Ecto neural progenitor cell (in vitro differentiated cells): ENCODE measurements around the gene CELSR3.

Experiments
- DNase-seq: peaks from one replicate; pipeline ENCODE4 v3.0.0-alpha.2; 2018; ENCODE audit warnings: low spot score

The CELSR3 gene, protein sequence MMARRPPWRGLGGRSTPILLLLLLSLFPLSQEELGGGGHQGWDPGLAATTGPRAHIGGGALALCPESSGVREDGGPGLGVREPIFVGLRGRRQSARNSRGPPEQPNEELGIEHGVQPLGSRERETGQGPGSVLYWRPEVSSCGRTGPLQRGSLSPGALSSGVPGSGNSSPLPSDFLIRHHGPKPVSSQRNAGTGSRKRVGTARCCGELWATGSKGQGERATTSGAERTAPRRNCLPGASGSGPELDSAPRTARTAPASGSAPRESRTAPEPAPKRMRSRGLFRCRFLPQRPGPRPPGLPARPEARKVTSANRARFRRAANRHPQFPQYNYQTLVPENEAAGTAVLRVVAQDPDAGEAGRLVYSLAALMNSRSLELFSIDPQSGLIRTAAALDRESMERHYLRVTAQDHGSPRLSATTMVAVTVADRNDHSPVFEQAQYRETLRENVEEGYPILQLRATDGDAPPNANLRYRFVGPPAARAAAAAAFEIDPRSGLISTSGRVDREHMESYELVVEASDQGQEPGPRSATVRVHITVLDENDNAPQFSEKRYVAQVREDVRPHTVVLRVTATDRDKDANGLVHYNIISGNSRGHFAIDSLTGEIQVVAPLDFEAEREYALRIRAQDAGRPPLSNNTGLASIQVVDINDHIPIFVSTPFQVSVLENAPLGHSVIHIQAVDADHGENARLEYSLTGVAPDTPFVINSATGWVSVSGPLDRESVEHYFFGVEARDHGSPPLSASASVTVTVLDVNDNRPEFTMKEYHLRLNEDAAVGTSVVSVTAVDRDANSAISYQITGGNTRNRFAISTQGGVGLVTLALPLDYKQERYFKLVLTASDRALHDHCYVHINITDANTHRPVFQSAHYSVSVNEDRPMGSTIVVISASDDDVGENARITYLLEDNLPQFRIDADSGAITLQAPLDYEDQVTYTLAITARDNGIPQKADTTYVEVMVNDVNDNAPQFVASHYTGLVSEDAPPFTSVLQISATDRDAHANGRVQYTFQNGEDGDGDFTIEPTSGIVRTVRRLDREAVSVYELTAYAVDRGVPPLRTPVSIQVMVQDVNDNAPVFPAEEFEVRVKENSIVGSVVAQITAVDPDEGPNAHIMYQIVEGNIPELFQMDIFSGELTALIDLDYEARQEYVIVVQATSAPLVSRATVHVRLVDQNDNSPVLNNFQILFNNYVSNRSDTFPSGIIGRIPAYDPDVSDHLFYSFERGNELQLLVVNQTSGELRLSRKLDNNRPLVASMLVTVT (N-terminal part only)

DNA sequence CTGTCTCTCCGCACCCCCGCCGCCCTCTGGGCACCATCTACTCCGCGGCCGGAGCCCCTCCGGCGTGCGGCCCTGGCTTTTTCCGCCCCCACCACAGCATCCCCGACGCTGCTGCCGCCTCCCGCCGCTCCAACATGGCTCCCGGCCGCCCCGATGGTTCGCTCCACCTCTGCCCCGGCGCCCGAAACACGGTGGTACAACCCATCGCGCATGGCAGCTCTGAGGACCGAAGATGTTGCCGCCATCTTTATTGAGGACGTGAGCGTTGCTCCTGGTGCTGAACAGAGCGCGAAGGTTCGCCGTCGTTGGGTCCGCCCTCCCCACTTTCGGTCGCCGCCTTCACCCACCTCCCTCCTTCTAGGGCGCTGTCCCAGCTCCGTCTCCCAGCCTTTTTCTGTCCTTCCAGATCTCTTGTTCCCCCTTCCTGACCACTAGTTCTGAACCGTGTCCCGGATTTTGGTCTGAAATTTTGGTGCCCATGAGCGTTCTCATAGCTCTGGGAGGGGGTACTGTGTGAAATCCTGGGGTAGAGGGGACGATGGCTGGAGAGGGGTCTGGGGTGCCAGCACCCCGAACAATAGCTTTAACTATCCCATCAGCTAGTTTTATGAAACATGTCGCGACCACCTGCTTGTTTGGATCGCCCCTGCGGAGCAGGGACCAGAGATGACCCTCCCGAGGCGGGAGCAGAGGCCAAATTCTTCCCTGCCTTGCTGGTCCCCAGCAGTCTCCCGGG is at the start of gene CELSR3:
Gene CELSR3, minus strand, starts transcription at position 134 of the 736 bp plus-strand sequence. CDS start 252 bp downstream, outside the sequence.
- peak; percentile 89 for DNase-seq

DNA sequence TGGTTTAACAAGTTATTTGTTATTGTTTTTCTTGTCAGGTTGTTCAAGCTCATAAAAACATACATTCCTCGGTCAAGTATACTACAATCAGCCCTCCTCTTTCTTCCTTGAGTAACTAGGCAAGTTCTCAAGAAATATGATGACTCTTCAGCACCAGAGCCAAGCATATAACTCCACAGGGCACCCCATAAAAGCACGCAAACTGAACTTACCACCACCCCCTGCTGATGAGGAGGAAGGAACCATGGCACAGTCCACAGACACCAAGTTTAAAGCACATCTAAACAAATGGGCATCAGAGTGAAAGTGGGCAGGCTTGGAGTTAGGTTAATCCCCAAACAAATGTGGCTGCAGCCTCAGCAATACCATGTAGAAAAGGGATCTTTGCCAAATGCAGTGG is 49.0 kb upstream of the CELSR3 start:
- DNase-seq: no peak

DNA sequence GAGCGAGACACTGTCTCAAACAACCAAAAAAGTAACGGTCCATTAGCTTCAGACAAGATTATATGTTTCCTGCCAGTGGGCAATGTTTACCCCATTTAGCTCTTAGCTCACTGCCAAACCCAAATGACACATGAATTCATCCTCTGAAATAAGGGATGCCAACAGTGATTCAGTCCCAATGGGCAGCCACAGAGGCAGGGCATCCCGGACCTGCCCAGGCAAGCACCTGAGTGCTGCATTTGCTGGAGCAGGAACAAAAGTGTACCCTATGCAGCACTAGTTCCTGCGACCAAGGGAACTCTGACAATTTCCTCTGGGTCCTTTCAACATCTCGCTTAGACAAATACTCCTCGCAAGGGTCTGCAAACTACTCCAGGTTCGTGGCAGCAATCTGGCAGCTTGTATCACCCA is 46.4 kb upstream of the CELSR3 start:
- DNase-seq: no peak

DNA sequence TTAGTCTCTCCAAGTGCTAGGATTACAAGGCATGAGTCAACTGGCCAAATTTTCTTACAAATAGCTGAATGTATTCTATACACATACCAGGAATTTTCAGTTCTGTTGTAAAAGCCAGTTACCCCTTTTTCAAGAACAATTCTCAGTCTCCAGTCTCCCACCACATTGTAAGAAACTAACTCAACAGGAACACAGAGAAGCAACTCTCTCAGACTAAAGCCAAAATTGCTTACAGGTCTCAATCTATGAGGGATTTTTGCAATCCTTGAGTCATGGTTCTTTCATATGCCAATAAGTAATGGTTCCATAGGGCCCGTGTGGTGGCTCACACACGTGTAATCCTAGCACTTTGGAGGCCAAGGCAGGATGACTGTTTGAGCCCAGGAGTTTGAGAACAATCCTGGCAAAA is 45.8 kb upstream of the CELSR3 start:
- DNase-seq: no peak

DNA sequence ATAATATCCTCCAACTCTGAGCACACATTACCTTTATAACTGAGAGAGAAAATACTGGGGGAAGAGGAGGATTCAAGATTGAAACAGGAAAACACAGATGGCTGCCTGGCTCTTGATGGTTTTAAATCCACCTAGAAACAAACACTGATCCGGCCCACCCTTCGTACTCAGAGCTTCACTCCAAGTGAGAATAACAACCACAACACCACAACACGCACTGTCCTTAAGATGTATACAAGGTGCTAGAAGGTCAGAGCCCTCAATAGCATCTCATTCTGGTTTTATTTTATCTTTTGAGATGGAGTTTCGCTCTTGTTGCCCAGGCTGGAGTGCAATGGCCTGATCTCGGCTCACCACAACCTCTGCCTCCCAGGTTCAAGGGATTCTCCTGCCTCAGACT is 44.5 kb upstream of the CELSR3 start:
- DNase-seq: no peak

DNA sequence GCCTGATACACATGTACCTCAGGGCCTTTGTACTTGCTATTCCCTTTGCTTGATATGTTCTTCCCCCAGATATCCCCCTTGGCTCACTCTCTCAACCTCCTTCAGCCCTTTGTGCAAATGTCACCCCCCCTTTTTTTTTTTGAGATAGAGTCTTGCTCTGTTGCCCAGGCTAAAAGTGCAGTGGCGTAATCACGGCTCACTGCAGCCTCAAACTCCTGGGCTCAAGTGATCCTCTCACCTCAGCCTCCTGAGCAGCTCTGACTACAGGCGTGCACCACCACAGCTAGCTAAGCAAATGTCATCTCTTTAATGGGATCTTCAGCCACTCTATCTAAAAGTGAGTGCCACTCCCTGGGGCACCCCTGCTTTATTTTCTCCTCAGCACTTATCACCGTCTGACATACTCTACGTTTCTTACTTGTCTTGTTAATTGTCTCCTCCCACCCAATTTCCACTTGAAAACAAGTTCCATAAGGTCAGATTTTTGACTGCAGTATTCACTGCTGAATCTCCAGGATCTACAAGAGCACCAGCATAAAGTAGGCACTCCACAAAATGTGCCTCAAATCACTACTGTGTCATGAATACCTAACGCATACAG is 39.7 kb upstream of the CELSR3 start:
- DNase-seq: no peak

DNA sequence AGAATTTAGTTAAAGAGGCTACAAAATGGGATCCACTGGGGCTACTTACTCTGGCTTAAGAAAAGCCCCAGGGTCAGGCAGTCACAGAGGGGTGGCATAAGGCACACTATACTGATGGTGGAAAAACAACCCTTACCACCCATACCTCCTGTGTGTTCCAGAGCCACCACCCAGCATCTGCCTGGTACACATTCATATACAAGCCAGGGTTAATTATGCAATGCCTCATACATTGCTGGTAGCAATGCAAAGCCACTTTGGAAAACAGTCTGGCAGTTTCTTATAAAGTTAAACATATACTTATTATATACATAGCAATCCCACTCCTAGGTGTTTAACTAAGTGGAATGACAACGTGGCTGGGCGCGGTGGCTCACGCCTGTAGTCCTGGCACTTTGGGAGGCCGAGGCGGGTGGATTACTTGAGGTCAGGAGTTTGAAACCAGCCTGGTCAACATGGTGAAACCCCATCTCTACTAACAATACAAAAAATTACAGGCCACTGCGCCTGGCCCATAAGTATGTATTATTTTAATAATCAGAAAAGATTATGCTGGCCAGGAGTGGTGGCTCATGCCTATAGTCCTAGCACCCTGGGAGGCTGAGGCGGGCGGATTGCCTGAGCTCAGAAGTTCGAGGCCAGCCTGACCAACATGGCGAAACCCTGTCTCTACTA is 38.2 kb upstream of the CELSR3 start:
- DNase-seq: no peak

DNA sequence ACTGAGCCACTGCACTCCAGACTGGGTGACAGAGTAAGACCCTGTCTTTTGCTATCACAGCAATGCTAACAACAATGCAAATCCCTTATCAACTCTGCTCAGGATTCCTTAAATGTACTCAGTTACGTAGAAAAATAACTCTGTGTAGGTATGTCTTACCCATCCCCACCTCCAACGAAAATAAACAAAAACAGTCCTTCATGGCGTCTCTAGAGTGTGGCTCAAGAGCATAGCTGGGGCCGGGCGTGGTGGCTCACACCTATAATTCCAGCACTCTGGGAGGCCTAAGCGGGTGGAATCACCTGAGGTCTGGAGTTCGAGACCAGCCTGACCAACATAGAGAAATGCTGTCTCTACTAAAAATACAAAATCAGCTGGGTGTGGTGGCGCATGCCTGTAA is 36.2 kb upstream of the CELSR3 start:
- DNase-seq: no peak

DNA sequence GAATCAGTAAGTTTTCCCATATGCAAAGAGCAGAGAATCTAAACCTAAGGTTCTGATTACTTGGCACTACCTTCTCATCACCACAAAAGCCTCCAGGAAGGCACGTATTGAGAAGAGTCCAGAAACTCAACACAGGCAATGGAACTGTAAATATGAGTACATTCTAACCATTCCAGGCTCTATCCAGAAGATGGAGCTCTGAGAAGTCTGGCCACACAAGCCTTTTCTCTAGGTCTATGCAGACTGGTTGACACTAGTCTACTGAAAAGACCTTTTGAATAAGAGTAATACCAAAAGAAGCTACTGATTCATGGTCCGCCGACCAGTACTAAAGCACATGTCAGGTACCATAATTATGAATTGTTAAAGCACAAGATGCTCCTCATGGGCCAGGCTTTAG is 35.3 kb upstream of the CELSR3 start:
- DNase-seq: no peak

DNA sequence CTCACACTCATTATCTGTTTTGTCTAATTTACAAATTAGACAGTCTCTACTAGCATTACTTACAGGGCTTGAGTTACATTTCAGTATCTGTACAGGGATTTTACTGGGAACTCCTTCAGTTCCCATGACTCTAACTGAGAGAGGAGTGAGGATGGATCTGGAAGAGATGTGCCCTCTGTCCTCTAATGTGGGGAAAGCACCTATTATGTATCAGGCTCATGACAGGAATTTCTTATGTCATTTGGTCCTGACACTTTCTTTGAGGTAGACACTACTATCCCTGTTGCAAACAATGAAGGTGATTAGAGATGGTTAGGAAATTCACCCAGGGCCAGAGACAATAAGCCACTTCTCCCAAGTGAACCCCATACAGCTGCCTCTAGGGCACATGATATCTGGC is 33.9 kb upstream of the CELSR3 start:
- DNase-seq: no peak

DNA sequence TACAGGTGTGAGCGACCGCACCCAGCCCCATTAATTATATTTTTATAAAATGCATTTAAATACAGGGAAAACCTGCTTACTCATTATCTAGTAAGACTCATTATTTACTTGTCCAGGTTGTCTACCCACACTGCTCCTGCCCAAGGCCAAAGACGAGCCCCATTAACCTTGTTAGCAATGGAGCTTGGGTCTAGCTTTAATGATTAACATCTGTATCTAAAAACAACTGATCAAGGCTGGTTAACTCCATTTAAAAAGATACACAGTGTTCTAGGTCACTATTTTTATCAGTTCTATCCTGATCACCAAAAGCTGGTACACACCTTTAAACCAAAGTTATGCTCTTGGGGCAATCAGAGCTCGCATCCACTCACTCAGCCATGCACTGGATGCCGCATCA is 33.5 kb upstream of the CELSR3 start:
- DNase-seq: no peak

DNA sequence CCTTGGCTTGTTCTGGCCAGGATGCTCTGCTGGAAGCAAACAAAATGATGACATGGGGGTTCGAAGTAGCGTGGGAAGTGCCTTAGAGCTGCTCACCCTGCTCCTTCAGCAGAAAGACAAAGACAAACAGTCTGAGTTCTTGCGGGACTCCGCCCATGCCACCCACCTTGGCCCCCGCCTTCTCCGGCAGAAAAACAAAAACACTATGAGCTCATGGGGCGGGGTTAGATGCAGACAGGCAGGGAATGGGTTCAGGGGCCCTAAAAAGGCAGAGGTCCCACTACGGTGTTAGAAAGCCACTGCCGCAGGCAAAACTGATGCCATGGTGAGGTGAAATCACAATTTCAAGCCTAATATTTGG is 32.7 kb upstream of the CELSR3 start:
- peak; percentile 66 for DNase-seq

DNA sequence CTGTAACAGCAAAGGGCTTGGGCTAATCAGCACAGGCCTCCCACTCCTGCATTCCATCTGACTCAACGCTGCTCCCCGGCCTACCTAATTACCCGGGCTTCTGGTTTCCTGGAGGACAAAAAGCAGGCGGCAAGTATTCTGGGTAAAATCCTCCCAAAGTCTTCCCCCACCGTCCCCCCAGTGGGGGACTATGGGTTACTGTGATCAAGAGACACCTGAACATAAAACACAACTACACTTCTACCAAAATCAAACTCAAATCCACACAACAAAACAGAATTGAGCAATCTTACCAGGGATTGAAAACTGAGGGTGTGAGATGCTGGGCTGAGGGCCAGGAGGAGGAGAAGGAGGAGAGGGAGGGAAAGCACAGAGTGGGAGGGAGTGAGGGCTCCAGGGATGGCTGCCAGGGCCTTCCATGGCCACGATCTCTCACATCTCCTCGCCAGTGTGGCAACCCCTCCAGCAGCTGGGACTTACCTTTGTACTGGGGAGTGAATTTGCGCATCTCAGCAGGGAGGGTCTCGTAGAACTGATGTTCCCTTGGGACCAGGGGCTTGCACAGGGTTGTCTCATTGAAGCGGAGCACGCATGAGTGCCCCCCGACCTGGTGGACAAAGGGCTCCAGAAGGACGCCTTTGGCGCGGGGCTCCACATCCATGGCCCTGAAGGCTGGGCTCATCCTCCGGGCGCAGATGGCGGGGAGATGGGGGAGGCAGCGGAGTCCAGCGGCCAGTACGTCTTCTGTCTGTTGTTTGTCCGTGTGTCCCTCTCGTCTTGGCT is 32.1 kb upstream of the CELSR3 start:
- DNase-seq: no peak

DNA sequence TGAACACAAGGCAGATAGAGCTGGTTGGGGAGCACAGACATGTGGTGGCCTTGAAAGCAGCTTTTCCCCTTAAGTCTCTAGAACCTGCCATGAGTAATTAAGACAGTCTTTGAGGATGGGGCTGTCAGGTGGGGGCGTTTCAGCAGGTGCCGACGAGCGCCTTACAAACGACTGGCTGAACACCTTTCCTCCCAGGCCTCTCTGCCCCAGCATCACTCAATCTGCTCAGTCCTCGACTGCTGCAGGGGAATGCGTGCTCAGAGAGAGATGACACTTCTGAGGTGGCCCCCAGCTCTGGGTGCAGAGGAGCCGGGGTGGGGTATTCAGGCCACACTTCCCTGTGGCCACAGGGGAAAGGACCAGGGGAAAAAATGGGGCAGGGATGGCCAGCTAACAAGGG is 31.1 kb upstream of the CELSR3 start:
- DNase-seq: no peak

DNA sequence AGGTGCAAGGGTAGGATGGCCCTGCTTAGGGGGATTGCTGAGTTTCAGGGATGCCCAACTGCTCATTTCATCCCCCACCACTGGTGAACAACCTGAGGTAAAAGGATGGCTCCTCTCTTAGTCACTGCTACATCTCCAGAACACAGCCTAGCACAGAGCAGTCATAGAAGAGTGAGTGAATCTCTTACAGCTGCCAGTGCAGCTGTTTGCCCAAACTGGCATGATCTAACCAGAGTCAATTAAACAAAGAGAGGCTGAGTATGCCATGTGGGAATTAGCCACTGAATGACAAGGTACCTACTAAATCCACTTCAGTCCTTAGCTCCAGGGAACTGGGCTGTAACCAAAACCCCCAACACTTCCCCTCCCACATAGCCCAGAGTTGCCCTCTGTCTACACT is 29.9 kb upstream of the CELSR3 start:
- no peak for DNase-seq

DNA sequence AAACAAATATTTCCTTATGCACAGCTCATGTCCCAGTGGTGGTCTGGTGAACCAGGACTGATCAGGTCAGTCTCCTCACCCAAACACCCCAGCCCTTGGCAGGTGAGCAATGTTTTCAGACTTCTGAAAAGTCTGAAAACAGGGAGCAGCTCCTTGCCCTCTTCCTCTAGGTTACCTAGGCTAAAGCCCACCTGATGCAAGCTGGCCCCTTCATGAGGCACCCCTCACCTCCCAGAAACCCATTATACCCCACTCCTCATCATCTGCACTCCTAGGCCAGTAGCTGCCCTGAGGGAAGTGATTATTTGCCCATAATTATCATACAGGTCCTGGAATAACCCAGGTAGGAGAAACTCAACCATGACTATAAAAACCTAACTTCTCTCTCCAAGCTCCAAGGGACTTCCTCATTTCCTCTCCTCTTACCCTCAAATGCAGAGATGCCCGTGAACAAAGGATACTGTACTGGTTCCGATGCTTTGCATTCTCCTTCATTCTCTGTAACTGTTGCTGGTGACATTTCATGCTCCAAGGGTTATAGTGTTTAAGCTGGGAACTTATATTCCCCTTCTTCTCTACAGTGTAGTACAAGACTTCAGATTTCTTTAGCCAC is 28.3 kb upstream of the CELSR3 start:
- no peak for DNase-seq

DNA sequence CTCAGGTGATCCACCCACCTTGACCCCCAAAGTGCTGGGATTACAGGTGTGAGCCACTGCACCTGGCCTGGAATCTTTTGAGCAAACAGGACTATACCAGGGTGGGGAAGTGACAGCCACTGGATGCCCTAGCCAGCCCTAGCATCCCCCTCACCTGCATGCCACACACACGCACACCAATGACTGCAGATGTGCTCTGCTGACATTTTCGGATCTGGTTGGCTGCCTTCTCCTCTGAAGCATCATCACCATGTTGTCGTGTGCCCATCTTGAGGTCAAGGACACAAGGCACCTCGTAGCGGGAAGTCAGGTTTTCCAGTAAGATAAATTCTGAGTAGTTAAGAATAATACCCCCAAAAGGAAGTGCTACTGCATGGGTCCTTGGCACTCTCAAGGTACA is 26.7 kb upstream of the CELSR3 start:
- DNase-seq: no peak

DNA sequence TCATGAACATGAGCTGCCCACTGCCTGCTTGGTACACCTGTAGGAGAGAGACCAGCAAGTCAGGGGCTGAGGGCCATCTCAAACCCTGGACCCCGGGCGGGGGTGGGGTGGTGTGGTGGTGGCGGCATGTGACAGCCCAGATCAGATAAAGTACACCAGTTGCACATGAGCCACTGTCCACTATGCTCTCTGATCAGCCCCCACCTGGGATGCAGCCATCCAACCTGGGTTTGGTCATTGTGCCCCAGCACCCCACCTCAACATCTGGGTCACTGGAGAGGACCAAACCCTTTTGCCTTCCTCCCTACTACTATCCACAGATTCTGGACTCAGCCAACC is 26.0 kb upstream of the CELSR3 start:
- DNase-seq: no peak

DNA sequence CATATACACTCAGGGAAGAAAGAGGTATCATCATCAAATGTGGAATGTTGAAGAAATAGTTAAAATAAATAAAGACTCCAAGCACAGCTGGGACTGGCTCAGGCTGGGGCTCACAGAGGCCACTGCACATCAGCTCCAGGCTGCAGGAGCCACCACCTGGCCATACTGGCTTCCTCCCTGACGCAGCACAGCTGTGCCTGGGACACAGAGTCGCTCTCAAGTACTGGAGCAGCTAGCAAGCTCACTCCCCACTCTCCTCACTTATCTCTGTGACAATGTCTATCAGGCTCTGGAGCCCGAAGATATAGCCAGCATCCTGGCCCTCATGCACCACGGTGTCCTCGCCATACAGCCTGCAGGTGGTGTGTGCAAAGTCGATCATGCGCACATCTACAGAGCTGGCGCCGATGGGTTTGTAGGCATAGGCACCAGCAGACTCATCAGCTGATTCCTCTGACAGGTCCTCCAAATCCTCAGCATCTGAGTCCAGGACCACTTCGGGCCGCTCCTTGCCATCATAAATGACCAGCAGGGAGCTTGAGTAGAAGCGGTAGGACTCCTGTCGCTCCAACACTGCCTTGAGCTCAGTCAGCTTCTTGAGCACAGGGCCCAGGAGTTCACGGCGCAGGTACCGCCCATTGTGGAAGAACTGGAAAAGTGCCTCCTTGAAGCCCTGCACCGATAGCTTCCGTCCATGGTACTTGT is 25.5 kb upstream of the CELSR3 start:
- DNase-seq: no peak
